ENCODE results near the gene BGN.

BGN gene

GRCh38 chrX:153507484-153508178, 12.9 kb downstream of the BGN start:
- Histone ChIP-seq H3K9me3 (no peaks in the 10 kb centered on the region; the same call in 1 of the 2 replicates), H3K9ac (peak overlapping the region; percentile 28; the same call in 1 of the 2 replicates), H3K4me2 (peak overlapping the region; percentile 70), H4K20me1 (no peaks in the 10 kb centered on the region), H3K27ac (peak overlapping the region; percentile 77), H3K4me1 (peaks cover 73% of the 10 kb centered on the region), H3K36me3 (no peaks in the 10 kb centered on the region), H3K4me3 (peak overlapping the region; percentile 31; the same call in 1 of the 2 replicates), H3K27me3 (no peaks in the 10 kb centered on the region)
- TF ChIP-seq Cebpa-rat (IDR thresholded peaks at IDR 0.05) = no peak

DNA sequence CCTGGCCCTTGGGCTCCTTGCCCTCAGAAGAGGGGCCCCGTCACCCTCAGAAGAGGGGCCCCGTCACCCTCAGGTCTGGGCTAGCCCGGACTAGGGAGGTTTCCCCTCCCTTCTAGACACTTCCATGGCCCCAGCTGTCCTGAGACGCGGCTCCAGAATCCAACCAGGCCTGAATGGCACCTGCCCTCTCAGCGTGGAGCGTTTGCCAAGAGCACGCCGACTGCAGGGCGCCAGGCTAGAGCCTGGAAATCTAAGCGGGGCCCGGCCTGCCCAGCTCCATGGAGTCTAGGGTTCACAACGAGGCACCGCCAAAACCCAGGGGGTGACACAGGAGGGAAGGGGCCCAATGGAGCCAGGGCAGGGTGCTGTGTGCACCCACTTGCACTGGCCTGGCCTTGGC, 14.8 kb downstream of the BGN start:
- no peaks in the 10 kb centered on the region for H3K9me3 ChIP-seq
- H3K4me3 ChIP-seq = no peak overlapping the region
- H3K36me3 ChIP-seq = no peaks in the 10 kb centered on the region
- H3K4me2 ChIP-seq = peak overlapping the region; percentile 70
- H3K27me3 ChIP-seq = peaks cover 4% of the 10 kb centered on the region; the same call in 1 of the 2 replicates
- 0 out of 2 replicates have a peak, but pooled peaks cover 3% of the 10 kb centered on the region for H4K20me1 ChIP-seq
- peak overlapping the region; percentile 53; the same call in 1 of the 2 replicates for H3K27ac ChIP-seq
- peaks cover 60% of the 10 kb centered on the region for H3K4me1 ChIP-seq
- TF ChIP-seq Cebpa-rat (IDR thresholded peaks at IDR 0.05) = no peak
- H3K9ac ChIP-seq = peak overlapping the region; percentile 15; the same call in 1 of the 2 replicates

DNA sequence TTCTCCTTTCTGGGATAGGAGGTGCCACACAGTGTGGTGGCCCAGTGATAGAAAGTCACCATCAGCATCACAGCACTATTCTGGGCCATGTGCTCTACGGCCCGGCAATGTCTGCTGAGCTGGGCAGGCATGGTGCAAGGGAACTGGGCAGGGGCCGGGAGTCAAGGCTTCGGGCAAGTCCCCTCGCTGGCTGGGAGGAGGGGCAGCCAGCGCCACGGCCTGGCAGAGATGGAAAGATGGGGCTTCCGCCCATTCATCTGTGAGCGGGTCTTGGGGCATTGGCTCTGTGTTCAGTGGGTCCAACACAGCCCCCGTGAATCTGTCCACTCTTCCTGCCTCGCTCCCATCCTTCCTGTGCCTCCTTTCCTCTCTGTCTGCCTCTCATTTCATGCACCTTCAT, 15.6 kb downstream of the BGN start:
- Histone ChIP-seq H3K27me3 (peaks cover 7% of the 10 kb centered on the region), H4K20me1 (peaks cover 6% of the 10 kb centered on the region; the same call in 1 of the 2 replicates), H3K9me3 (no peaks in the 10 kb centered on the region), H3K36me3 (no peaks in the 10 kb centered on the region), H3K4me1 (peaks cover 63% of the 10 kb centered on the region), H3K4me3 (no peak overlapping the region), H3K27ac (no peak overlapping the region), H3K9ac (no peak overlapping the region), H3K4me2 (no peak overlapping the region; the same call in 1 of the 2 replicates)
- TF ChIP-seq Cebpa-rat (IDR thresholded peaks at IDR 0.05) = no peak

DNA sequence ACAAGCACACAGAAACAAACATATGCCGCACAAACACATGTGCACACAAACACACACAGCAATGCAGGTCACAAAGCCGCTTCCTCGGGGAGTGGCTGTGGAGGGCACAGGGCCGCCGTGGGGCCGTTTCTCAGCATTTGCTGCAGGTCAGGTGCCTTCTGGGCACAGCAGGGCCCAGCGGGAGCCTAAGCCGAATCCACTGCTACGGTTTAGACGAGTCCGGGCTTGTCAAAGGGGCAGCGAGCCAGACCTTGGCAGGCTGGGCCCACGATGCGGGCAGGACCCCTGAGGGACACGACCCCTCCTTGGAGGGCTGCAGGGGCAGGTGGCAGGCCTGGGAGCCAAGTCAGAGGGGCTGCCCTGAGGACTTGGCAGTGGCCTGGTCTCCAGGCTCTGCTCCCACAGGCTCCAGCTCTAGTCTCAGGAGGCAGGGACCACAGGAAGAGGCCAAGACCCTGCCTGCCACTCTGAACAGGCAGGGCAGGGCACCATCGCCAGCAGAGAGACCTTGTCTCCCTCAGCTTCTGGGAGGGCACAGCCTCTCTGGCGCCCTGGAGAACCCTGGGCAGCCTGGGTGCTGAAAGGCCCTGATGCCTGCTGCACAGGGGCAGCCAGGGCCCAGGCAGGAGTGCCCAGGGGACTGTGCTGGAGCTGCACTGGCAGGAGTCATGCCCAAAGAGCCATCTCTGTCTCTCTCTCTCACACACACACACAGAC, 17.2 kb downstream of the BGN start:
- H3K4me1 ChIP-seq = peaks cover 71% of the 10 kb centered on the region
- no peak overlapping the region; the same call in 1 of the 2 replicates for H3K9ac ChIP-seq
- H3K36me3 ChIP-seq = no peaks in the 10 kb centered on the region
- H3K27ac ChIP-seq = no peak overlapping the region
- no peak overlapping the region for H3K4me3 ChIP-seq
- H4K20me1 ChIP-seq = peaks cover 6% of the 10 kb centered on the region; the same call in 1 of the 2 replicates
- H3K4me2 ChIP-seq = 0 out of 2 replicates have a peak overlapping the region, but pooled peaks have one; percentile 1
- no peaks in the 10 kb centered on the region for H3K9me3 ChIP-seq
- TF ChIP-seq Cebpa-rat (IDR thresholded peaks at IDR 0.05) = no peak
- H3K27me3 ChIP-seq = peaks cover 23% of the 10 kb centered on the region

DNA sequence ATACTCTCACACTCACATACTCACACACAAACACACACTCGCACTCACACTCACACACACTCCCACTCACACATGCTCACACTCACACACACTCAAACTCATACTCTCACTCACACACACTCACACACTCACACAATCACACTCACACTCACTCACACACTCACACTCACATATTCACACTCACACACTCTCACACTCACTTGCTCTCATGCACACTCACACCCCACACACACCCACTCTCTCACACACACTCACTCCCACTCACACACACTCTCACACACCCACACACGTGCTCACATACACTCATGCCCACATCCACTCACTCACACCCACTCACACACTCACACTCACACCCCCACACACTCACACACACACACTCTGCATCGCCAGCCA, 17.7 kb downstream of the BGN start:
- peaks cover 65% of the 10 kb centered on the region for H3K4me1 ChIP-seq
- no peak overlapping the region for H3K4me2 ChIP-seq
- H3K27me3 ChIP-seq = peaks cover 29% of the 10 kb centered on the region
- no peaks in the 10 kb centered on the region for H3K9me3 ChIP-seq
- no peak for TF ChIP-seq Cebpa-rat (IDR thresholded peaks at IDR 0.05)
- no peaks in the 10 kb centered on the region for H3K36me3 ChIP-seq
- H3K27ac ChIP-seq = no peak overlapping the region
- no peak overlapping the region for H3K4me3 ChIP-seq
- no peak overlapping the region for H3K9ac ChIP-seq
- H4K20me1 ChIP-seq = peaks cover 6% of the 10 kb centered on the region; the same call in 1 of the 2 replicates

- H3K9ac ChIP-seq = no peak overlapping the region
- no peaks in the 10 kb centered on the region for H3K36me3 ChIP-seq
- peaks cover 58% of the 10 kb centered on the region for H3K4me1 ChIP-seq
- H3K9me3 ChIP-seq = no peaks in the 10 kb centered on the region
- TF ChIP-seq Cebpa-rat (IDR thresholded peaks at IDR 0.05) = no peak
- H3K4me3 ChIP-seq = no peak overlapping the region
- H4K20me1 ChIP-seq = peaks cover 6% of the 10 kb centered on the region; the same call in 1 of the 2 replicates
- no peak overlapping the region for H3K4me2 ChIP-seq
- H3K27me3 ChIP-seq = peaks cover 36% of the 10 kb centered on the region
- no peak overlapping the region for H3K27ac ChIP-seq
These were observed 18.5 kb downstream of the BGN start for GRCh38 chrX:153513265-153513664.

GRCh38 chrX:153514259-153514658, 19.5 kb downstream of the BGN start:
- no peaks in the 10 kb centered on the region for H3K36me3 ChIP-seq
- H3K27ac ChIP-seq = no peak overlapping the region
- H4K20me1 ChIP-seq = peaks cover 6% of the 10 kb centered on the region; the same call in 1 of the 2 replicates
- H3K9me3 ChIP-seq = no peaks in the 10 kb centered on the region
- peaks cover 46% of the 10 kb centered on the region for H3K27me3 ChIP-seq
- H3K9ac ChIP-seq = no peak overlapping the region
- no peak for TF ChIP-seq Cebpa-rat (IDR thresholded peaks at IDR 0.05)
- H3K4me1 ChIP-seq = peaks cover 48% of the 10 kb centered on the region
- H3K4me2 ChIP-seq = no peak overlapping the region
- no peak overlapping the region for H3K4me3 ChIP-seq

DNA sequence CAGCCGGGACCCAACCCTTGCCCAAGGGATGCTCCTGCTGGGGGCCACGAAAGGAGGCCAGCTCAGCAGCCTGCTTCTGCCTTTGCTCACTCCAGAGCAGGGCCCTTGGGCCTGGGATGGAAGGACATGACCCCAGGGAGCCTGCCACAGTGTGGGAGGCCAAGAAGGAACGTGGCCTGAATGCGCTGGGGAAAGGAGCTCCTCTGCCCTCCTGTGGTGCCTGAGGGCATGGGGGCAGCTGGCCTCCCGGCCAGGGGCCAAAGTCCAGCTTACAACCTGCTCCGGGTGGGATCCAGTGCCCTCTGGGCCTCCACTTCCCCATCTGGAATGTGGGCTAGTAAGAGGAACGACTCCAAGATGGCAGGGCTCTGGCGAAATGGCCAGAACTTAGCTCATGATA, 20.7 kb downstream of the BGN start:
- Histone ChIP-seq H3K4me1 (peaks cover 36% of the 10 kb centered on the region), H4K20me1 (peaks cover 6% of the 10 kb centered on the region; the same call in 1 of the 2 replicates), H3K36me3 (no peaks in the 10 kb centered on the region), H3K27me3 (peaks cover 58% of the 10 kb centered on the region), H3K9ac (no peak overlapping the region), H3K27ac (no peak overlapping the region), H3K4me3 (no peak overlapping the region), H3K4me2 (no peak overlapping the region; the same call in 1 of the 2 replicates), H3K9me3 (no peaks in the 10 kb centered on the region)
- TF ChIP-seq Cebpa-rat (IDR thresholded peaks at IDR 0.05) = no peak

DNA sequence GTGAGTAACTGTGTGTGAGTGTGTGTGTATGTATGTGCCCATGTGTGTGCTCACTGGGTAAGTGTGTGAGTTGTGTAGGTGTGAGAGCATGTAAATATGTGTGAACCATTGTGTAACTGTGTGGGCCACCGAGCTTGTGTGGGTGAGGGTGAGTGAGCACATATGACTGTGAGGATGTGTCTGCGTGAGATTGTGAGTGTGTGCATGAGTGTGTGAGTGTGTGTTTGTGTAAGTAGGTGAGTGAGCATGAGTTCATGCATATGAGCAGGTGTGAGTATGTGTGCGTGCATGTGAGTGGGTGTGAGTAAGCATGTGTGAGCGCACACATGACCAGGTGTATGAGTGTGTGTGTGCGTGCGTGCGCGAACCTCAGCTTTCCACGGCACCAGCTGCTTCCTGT, 21.3 kb downstream of the BGN start:
- Histone ChIP-seq H3K27ac (no peak overlapping the region), H3K27me3 (peaks cover 64% of the 10 kb centered on the region), H3K4me2 (peak overlapping the region; percentile 39; the same call in 1 of the 2 replicates), H3K4me1 (peaks cover 32% of the 10 kb centered on the region), H3K4me3 (no peak overlapping the region), H3K36me3 (no peaks in the 10 kb centered on the region), H3K9me3 (no peaks in the 10 kb centered on the region), H4K20me1 (peaks cover 11% of the 10 kb centered on the region; the same call in 1 of the 2 replicates), H3K9ac (no peak overlapping the region)
- TF ChIP-seq Cebpa-rat (IDR thresholded peaks at IDR 0.05) = no peak

- H3K4me3 ChIP-seq = no peak within 1 kb of the TSS
- no peak within 1 kb of the TSS for H3K27ac ChIP-seq
- peak within 1 kb of the TSS; percentile 39; the same call in 1 of the 2 replicates for H3K4me2 ChIP-seq
- no peaks in the 10 kb centered on the region for H3K9me3 ChIP-seq
- H3K4me1 ChIP-seq = peaks cover 32% of the 10 kb centered on the region
- no peak within 1 kb of the TSS for H3K9ac ChIP-seq
- H4K20me1 ChIP-seq = peaks cover 24% of the 10 kb centered on the region; the same call in 1 of the 2 replicates
- H3K27me3 ChIP-seq = peaks cover 78% of the 10 kb centered on the region
- TF ChIP-seq Cebpa-rat (IDR thresholded peaks at IDR 0.05) = no peak
- no peaks in the 10 kb centered on the region for H3K36me3 ChIP-seq
These were observed 22.6 kb downstream of the BGN start, which contains the start of gene ATP2B3 for GRCh38 chrX:153517423-153517822. ATP2B3 (plus strand) TSS chrX:153517642; CDS start chrX:153536248, 18,606 bp downstream.

All from BLaER1 (cell line).